ENCODE results near the gene IFT80. TPM values are rescaled to one million over a fixed set of nuclear protein-coding genes. Genes with fewer than 3 reads are reported as not detected.

Gene IFT80
- total and polyA plus RNA-seq, 10 of the 15 experiments (the other 5 are each of a cell fraction or from before 2014, with no cell fraction given): 6.5 to 21.5 (median 14.1) TPM

DNA sequence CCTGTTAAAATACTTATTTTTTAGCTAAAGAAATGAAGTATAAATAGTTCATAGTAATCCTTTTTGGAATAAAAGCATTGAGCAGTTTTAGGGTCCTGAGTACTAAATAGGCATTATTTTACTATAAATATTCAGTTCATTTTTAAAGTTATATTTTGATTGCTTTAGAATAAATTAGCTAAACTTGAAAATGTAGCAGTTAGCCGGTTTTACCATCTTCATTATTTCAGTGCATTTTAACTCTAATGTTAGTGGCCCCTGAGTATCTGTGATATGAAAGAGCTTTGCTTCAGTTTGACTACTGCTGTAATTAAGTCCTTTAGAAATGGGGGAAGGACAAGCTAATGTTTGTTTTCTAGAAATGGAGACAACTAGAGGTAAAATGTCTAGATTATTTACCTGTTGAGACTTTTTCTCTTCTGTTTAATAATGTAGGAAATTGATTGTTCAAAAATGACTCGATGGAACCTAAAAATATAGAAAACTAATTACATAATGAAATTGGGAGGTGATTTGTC lies 4.1 kb upstream of the IFT80 start (continued):
- no peak for TF ChIP-seq FOXM1 (IDR thresholded peaks at IDR 0.05; ENCODE audit: low read depth, low read length)
- TF ChIP-seq HDAC6 (IDR thresholded peaks at IDR 0.05; ENCODE audit: unreplicated experiment): no peak
- TF ChIP-seq BRCA1 (IDR thresholded peaks at IDR 0.05; ENCODE audit: low read depth, low read length): no peak
- no peak for TF ChIP-seq MEF2A (IDR thresholded peaks at IDR 0.05; ENCODE audit: insufficient read depth, low read depth, low read length)

- no peak for FAIRE-seq
- Histone ChIP-seq H4K20me1 (ENCODE audit: control insufficient read depth, insufficient read depth) (no peaks in the 10 kb centered on the region), H3K9me3 (replicated peaks; ENCODE audit: control insufficient read depth, insufficient read depth, low read length) (no peaks in the 10 kb centered on the region), H3K9ac (ENCODE audit: control insufficient read depth, insufficient read depth, low read length) (peak overlapping the region; percentile 98), H2AFZ (ENCODE audit: control insufficient read depth, low read depth, low read length) (no peak overlapping the region), H3K36me3 (ENCODE audit: control insufficient read depth in 2 of 2, insufficient read depth in 2 of 2, low read length in 1 of 2) (peaks cover 0 to 3% of the 10 kb centered on the region in 2 experiments; a peak in 1 of 4 replicates), H3K4me3 (peak overlapping the region; percentile 99), H3K4me1 (ENCODE audit: control insufficient read depth, insufficient read depth, low read length) (no peaks in the 10 kb centered on the region), H3K4me2 (ENCODE audit: control insufficient read depth, insufficient read depth) (peak overlapping the region; percentile 83), H3K27me3 (replicated peaks in 1 of 2; ENCODE audit: control insufficient read depth in 2 of 2, insufficient read depth in 2 of 2, low read length in 1 of 2) (no peaks in the 10 kb centered on the region), H3K27ac (ENCODE audit: control insufficient read depth, insufficient read depth) (peak overlapping the region; percentile 90), H3K79me2 (ENCODE audit: control insufficient read depth, insufficient read depth, low read length) (peaks cover 93% of the 10 kb centered on the region)
- no peak for ATAC-seq
- TF ChIP-seq RAD51 (IDR thresholded peaks at IDR 0.05) (no peak), HDAC2 (IDR thresholded peaks at IDR 0.05) (no peak), SREBF2 (IDR thresholded peaks at IDR 0.05; ENCODE audit: low read length) (no peak), CREB1 (IDR thresholded peaks at IDR 0.05; ENCODE audit: low read depth) (no peak), RUNX3 (IDR thresholded peaks at IDR 0.05; ENCODE audit: low read length) (no peak), NR2F1 (conservative IDR thresholded peaks at IDR 0.05) (0 out of 2 replicates have a peak, but pooled peaks have one; percentile 25)
- ChIA-PET POLR2A (interaction anchor here (0.7 to 1.4 kb wide), 7 partner anchors 10 to 47 kb away, joined by 3 to 12 read pairs (median 4); partner anchors contain the start of gene TRIM59), RAD21 (ENCODE audit: unreplicated experiment) (interaction anchor here (0.9 to 2.7 kb wide), 4 partner anchors 8 to 161 kb away, joined by 3 to 14 read pairs (median 4); no protein-coding TSS in a partner anchor), SMC1A (ENCODE audit: uncharacterized antibody, unreplicated experiment) (interaction anchor here (0.8 to 5.0 kb wide), 7 partner anchors 7 to 518 kb away, joined by 3 to 33 read pairs (median 6); partner anchors contain the start of gene TRIM59), CTCF (interaction anchor here (0.7 to 3.5 kb wide), 4 partner anchors 9 to 83 kb away, joined by 3 to 29 read pairs (median 6); partner anchors contain the start of gene TRIM59)
- no peak for DNase-seq (ENCODE audit: low read depth, low spot score)
- intact Hi-C loops (cut with micrococcal nuclease; ENCODE audit: unreplicated experiment) (loop anchor here (1.0 to 5.0 kb wide), 2 partner anchors 47 to 390 kb away; partner anchors contain the start of gene TRIM59), in situ Hi-C loops (cut with MboI) (no loop called here)
- no TSS peak for BruUV-seq (replicated peaks)
- WGBS (ENCODE audit: insufficient coverage, insufficient replicate concordance, low lambda C conversion rate, missing lambda C conversion rate): 4% methylated on average over 11 of the region's 11 CpGs
Observed at GRCh38 chr3:160402221-160403027, 3.4 kb upstream of the IFT80 start.

Data from GM12878 (cell line).